GM19463 (cell line): ENCODE data around the gene PFKL.

ENCODE experiments used
- ATAC-seq: cut with Tn5 transposase; IDR thresholded peaks from one replicate; pipeline ENCODE4 v1.9.1; 2021; ENCODE audit warnings: mild to moderate bottlenecking, moderate library complexity; ENCODE audit not compliant: unreplicated experiment

Gene PFKL

DNA sequence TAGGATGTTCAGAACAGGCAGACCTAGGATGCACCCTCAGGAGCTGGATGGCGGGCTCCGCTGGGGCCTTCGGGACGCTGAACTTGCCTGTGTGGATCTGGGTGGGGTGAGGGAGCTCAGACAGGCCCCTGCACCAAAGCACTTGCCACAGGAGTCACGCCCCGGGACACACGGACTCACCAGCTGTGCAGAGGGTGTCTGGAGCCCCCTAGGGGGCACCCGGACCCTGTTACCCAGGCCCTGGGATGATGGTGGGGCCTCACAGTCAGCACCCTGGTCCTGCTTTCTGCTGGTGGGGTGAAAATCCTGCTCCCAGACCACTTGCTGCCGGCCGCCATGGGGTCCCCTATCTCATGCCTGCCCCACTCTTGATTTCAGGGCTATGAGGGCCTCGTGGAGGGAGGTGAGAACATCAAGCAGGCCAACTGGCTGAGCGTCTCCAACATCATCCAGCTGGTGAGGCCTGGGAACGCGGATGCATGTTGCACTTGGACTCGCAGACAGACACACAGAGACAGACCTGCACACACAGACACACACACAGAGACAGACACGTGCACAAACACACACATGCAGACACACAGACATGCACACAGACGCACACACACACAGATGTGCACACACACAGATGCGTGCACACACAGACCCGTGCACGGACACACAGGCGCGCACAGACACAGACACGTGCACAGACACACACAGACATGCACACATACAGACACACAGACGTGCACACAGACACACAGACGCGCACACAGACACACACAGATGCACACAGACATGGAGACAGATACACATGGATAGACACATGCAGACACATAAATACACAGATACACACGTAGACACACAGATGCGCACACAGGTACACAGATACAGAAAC lies 11.0 kb downstream of the PFKL start:
- ATAC-seq, result no peak

DNA sequence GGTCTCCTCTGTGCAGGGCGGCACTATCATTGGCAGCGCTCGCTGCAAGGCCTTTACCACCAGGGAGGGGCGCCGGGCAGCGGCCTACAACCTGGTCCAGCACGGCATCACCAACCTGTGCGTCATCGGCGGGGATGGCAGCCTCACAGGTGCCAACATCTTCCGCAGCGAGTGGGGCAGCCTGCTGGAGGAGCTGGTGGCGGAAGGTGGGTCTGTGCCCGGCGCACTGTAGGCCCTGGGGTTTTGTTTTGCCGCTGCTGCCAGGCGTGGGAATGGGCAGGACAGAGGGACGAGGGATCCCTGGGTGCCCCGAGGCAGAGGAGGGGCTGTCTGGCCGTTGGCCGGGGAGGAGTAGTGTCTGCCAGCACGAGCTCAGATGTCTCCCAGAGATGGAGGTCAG lies 12.2 kb downstream of the PFKL start:
- no peak for ATAC-seq

DNA sequence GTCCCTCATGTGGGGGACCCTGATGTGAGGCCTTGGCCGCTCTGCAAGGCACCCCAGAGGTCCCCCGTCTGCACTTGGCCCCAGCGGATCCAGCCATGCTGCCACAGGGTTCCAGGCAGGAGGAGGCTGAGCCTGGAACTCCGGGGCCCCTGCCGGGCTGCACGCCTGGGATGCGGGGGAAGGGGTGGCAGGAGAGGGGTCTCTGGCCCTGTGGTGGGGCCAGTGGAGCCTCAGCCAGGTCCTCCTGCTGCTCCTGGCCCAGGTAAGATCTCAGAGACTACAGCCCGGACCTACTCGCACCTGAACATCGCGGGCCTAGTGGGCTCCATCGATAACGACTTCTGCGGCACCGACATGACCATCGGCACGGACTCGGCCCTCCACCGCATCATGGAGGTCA lies 12.9 kb downstream of the PFKL start:
- no peak for ATAC-seq

DNA sequence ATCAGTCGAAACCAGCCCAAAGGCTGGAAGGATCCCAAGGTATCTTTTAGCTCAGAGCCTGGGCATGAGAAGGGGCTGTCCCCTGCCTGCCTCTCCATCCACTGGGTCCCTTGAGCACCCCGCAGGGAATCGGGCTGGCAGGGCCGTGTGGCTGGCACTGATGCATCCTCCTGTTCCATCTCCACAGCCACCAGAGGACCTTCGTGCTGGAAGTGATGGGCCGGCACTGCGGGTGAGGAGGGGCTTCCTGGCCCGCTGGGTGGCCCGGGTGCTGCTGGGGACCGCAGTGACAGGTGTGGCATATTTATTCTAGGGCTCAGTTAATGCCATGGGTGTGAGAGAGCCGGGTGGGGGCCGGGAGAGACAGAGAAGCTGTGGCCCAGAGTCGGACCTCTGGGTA lies 13.6 kb downstream of the PFKL start:
- ATAC-seq, result no peak

DNA sequence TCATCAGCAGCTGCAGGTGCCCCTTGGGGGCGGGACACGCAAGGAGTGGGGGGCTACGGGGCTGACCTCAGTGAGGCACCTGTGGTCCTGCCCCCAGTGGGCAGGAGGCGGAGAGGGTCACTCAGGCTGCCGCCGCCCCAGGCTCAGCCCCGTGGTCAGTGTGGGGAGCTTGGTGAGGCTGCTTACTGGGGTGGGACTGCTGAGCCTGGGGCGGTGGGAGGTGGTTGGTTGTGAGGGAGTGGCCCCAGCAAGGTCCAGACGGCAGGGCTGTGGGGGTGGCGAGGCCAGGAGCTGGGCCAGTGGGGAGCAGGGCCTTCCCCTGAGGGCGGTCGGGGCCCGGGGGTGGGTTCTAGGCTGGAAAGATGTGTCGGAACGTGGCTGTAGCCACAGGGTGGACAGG lies 14.3 kb downstream of the PFKL start:
- no peak for ATAC-seq

DNA sequence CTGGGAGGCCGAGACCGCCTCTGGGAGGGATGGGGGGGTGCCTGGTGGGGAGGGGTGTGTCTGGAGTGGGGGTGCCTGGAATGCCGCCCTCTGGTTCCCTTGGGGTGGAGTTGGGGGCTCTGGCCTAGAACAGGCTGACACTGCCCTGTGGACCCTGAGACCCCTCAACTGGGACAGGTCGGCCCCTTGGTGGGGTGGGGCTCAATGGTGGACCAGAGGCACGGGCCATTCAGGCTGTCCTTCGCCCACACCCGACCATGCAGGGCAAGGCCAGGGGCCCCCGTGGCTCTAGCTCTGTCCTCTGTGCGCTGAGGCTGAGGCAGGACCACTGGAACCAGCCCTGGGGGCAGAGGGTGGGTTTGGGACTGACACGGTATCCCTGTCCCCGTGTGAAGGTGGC lies 14.7 kb downstream of the PFKL start:
- ATAC-seq, result no peak

DNA sequence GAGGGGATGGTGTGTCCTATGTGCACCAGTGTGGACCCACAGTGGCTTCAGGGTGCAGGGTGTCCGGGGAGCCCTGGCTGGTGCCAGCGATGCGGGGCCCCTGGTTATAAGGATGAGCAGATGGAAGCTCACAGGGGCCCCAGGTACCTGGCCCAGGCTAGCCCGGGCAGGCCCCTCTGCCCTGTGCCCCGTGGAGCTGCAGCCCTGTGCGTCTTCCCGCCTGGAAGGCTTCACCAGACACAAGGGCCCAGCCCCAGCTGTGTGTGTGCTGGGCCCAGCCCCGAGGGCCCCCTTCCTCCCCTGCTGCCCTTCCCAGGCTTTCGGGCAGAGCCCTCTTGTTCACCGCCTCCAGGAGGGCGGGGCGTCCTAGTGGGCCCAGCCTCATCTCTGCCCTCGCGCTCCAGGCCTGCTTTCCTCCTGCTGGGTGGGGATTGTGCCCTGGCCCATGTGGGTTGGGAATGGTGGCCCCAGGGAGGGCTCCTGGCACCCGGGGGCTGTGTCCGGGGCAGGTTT lies 15.9 kb downstream of the PFKL start:
- ATAC-seq, result no peak

DNA sequence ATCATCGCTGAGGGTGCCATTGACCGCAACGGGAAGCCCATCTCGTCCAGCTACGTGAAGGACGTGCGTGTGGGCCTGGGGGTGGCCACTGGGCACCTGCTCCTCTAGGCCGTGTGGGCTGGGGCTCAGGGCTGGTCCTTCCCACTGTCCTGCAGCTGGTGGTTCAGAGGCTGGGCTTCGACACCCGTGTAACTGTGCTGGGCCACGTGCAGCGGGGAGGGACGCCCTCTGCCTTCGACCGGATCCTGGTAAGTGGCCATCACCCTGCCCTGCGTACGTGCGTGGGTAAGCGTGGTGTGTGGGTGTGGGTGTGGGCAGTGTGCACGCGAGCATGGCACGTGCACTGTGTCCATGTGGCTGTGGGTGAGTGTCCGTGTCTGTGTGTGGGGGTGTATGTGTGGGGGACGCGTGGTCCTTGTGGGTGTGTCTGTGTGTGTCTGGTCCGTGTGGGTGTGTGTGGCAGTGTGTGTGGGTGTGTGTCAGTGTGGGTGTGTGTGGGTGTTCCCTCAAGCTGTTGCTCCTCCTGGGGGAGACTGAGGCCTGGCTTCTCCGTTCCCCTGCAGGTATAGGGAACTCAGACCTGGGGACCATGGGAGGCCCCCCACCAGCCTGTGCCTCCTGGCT lies 16.5 kb downstream of the PFKL start:
- no peak for ATAC-seq

DNA sequence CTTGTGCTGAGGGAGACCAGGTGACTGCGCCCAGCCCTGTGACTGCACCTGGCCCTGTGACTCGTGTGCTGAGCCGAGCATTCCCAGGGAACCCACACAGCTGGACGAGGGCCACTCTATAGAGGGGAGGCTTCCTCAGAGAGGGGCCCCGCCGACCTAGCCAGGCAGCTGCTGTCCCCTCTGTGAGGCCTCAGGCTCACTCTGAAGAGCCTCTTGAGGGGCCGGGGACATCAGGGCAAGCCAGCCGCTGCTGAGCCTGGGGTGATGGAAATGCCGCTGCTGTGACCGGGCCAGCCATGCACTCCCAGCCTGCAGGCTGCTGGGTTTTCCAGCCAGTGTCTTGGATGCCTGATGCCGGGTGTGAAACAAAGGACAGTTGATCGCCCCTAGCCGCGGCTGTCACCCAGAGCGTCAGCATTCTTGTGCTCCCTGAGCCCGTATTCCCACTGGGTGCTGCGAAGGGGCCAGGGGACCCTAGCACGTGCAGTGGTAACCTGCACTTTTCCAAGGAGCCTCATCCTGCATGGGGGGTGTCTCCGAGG lies 17.5 kb downstream of the PFKL start:
- no peak for ATAC-seq

DNA sequence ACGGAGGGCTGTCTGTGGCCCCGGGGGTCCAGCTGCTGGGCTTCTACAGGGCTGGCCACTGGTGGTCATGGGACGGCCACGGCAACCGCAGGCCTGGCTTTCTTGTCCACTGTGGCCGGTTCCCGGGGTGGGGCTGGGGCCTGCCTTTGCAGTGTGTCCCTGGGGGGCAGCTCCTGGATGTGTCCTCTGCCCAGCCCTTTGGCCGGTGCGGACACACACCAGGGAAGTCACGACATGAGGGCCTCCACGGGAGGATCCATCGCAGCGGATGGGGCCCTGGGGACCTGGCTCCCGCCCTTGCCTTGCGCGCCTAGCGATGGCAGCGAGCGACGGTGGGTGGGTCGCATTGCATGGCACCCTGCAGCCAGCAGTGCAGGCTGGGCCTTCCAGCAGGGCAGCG lies 18.0 kb downstream of the PFKL start:
- ATAC-seq, result no peak

DNA sequence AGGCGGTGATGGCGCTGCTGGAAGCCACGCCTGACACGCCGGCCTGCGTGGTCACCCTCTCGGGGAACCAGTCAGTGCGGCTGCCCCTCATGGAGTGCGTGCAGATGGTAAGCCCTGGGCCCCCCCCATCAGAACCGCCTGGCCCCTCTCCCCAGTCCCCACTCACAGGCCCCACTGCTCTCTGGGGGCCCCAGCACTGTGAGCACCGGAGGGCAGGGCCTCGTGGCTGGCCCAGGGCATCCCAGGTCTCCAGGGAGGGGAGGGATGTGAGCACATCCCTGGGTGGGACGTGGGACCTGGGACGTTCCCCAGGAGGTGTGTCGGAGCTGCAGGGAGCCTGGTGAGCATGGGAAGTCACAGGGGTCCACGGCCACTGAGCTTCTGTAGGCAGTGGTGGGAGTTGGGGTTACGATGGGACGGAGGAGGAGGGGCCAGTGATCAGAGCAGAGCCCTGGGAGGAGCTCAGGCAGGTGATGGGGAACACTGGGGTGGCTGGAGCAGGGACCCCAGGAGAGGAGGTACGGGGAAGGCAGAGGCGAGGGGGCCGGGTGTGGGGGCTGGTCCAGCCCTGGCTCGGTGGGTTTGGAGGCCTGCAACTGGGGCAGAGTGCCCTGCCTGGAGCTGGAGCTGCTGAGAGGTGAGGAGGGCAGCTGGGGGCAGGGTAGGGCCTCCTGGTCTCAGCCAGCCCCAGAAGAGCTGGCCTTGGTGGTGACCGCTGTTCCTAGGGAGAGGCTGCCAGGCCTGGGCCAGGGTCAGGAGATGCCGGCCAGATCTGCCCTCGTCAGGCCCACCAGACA lies 18.8 kb downstream of the PFKL start:
- no peak for ATAC-seq

DNA sequence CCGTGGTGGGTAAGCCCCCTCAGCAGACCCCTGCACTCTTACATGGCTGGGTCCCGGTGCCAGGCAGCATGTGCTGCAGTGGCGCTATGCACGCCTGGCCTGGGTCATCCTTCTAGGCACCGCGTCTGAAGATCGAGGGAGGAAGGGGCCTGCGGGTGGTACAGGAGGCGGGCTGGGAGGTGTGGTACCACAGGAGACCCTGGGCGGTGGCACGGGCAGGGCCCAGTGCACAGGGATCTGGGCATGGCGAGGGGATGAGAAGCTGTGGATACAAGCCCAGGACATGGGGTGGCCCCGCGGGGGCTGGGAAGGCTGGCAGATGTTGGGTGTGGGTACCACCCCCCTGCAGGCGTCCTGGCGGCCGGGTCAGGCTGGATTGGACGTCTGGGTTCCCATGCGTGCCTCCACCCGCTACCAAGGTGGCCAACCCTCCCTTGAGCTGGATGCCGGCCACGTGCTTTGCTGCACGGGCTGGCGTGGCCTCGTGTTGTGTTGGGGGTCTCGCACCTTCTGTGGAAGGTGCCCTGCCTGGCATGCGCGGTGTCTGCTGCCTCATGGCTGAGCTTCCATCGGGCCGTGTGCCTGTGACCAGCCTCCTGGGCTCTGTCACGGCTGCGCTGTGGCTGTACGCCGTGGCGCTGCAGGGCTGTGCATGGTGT lies 19.7 kb downstream of the PFKL start:
- ATAC-seq, result no peak

DNA sequence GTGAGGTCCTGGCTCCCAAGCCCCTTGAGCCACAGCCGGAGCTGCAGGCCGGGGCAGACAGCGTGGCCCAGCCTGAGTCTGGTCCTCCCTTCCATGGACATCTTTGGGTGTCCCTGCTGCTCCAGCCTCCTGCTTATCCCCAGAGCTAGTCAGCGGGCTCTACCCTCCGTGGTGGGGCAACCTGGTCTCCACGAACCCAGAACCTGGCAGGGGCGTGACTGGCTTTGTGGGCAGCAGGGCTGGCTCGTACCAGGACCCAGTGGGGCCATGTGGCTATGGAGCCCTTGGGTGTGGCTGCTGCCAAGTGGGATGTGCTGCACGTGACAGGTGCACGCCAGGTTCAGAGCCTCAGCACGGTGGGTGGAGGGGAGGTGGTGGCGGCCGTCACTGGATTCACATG lies 21.0 kb downstream of the PFKL start:
- no peak for ATAC-seq

DNA sequence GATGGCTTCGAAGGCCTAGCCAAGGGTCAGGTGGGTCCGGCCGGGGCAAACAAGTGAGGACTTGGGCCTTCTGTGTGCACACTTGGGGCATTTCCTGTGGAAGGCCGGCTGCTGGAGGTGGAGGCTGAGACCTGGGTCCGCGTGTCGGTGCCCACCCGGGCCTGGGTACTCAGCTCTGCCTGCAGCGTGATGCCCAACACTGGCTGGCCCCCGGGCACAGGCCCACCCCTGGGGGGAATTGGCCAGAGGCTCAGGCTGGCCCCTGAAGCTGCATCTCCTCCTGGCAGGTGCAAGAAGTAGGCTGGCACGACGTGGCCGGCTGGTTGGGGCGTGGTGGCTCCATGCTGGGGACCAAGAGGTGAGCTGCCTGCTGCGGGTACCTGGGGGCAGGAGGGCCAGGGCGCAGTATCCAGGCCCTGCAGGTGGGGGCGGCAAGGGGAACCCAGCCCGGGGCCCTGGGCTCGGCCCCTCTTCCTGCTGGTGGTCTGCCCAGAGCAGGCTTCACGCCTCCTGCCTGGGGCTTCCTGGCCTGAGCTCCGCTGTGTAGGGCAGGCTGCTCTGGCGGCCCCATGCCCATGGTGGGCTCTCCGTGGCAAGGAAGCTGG lies 22.1 kb downstream of the PFKL start:
- no peak for ATAC-seq

DNA sequence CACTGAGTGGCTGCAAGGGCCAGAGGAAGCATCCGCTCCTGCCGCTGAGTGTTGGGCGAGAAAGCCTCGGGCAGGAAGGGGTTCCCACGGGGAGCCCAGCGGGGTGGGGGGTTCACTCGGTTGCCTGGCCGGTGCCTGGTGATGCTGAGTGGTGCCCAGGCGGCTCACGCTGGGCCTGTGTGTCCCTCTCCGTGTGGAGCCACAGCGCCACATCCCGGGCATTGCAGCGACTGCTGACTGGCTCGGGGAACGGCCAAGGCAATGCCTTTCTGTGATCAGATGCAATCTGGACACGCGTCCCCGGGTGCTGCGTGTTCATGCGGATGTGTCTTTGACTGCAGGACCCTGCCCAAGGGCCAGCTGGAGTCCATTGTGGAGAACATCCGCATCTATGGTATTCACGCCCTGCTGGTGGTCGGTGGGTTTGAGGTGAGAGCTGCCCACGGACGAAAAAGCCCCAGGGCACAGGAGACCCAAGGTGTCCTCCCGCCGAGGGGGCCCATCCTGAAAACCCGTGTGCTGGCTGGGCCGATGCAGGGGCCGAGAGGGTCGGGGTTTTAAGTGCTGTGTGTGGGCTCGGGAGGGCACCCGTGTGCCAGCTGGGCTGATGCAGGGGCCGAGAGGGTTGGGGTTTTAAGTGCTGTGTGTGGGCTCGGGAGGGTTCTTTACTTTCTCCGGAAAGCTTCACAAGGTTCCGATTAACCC lies 22.9 kb downstream of the PFKL start:
- ATAC-seq, result no peak

DNA sequence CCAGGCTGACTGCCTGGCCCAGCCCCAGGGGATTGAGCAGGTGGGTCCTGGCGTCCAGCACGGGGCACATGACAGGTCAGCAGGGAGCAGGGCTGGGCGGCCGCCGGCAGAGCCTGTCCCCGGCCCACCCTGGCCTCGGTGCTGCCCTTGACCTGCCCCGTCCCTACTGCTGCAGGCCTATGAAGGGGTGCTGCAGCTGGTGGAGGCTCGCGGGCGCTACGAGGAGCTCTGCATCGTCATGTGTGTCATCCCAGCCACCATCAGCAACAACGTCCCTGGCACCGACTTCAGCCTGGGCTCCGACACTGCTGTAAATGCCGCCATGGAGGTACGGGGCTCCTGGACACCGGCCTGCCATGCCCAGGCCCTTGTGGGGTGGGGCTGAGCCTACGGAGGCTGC lies 23.7 kb downstream of the PFKL start:
- ATAC-seq, result no peak

DNA sequence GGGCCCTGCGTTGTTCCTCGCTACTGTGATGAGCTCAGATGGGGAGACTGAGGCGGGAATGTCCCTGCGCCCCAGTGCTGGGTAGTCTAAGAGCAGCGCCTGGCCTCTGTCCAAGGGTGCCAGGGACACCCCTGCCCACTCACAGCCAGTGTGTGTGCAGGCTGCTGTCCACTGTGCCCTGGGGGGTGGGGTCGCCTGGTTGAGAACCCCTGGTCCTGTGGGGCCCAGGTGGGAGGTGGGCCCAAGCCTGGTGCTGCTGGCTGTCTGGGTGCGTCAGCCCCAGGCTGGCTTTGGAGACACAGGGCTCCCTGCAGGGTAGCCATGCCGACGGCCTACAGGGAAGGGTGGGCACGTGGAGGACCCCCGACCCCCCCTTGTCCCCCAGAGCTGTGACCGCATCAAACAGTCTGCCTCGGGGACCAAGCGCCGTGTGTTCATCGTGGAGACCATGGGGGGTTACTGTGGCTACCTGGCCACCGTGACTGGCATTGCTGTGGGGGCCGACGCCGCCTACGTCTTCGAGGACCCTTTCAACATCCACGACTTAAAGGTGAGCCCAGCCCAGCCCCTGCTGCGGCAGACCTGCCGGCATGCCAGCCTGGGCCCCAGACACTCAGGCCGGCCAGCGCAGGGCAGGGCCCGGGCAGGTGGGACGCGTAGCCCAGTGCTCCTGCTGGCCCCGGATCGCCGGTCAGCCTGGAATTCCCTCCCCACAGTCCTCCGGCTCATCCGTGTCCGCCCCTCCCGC lies 24.4 kb downstream of the PFKL start:
- ATAC-seq, result no peak

DNA sequence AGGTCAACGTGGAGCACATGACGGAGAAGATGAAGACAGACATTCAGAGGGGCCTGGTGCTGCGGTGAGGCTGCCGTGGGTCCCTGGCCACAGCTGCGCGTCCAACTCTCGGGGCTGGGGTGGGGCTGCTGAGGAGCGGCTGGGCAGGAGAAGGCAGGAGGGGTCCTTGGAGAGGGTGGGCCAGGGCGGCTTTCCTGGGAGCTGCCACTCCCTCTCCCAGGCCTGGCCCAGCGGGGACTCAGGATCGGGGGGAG lies 24.9 kb downstream of the PFKL start:
- ATAC-seq, result no peak
